Psoas muscle (tissue), 8 donors: Measurements from ENCODE around the gene PDCD1. TPM values are rescaled to one million over a fixed set of nuclear protein-coding genes. Genes with fewer than 3 reads are reported as not detected.
A peak's percentile ranks its signal among the peaks of the same experiment; 100 is the strongest.
"Not testable (repeated sequence)": the region's sequence is repeated elsewhere in the genome, so short reads cannot be mapped to it uniquely, and the experiment has no call there.

Experiments
- ATAC-seq, 4 donors: fragments of 200-7000 bp; cut with Tn5 transposase; one replicate each; pipeline ENCODE4 v1.9.1; 2020; ENCODE audit warnings: moderate library complexity in 3 of 4, mild to moderate bottlenecking in 2 of 4
- DNase-seq, 2 donors: peaks; one replicate each; pipeline ENCODE4 v3.0.0-alpha.2; 2020
- H3K27ac ChIP-seq: fragments of 200-600 bp; one replicate; pipeline ENCODE4 v1.8.0; 2022
- H3K27me3 ChIP-seq, 3 donors: fragments of 200-600 bp in 1 of 3; one replicate each; pipeline versions ENCODE4 v1.6.1 to v1.8.0; 2013 to 2022; ENCODE audit warnings: low read length in 2 of 3, mild to moderate bottlenecking in 2 of 3, moderate library complexity in 1 of 3; ENCODE audit not compliant: insufficient read depth in 3 of 3
- H3K36me3 ChIP-seq, 2 donors: fragments of 200-600 bp in 1 of 2; one replicate each; pipeline versions ENCODE4 v1.6.1 to v1.8.0; 2013 to 2022; ENCODE audit warnings: low read depth in 1 of 2, mild to moderate bottlenecking in 1 of 2, moderate library complexity in 1 of 2; ENCODE audit not compliant: insufficient read depth in 1 of 2
- H3K4me1 ChIP-seq: fragments of 200-600 bp; one replicate; pipeline ENCODE4 v1.8.0; 2022
- H3K4me3 ChIP-seq: fragments of 200-600 bp; one replicate; pipeline ENCODE4 v1.8.0; 2022; ENCODE audit warnings: mild to moderate bottlenecking
- H3K9me3 ChIP-seq: fragments of 200-600 bp; one replicate; pipeline ENCODE4 v1.8.0; 2022
- WGBS, 3 donors: extraction: QIAGEN DNeasy Blood & Tissue Kit; methylation state at CpG; one replicate each; pipeline versions ENCODE4 v1.1.6 to v1.1.7; 2013; 5-methylcytosine and 5-hydroxymethylcytosine counted together
- intact Hi-C, 2 donors: fragments of 100-400 bp; cut with DNase I; formaldehyde crosslinking; loops; one replicate each; pipeline versions ENCODE4 v1.11.0 to v1.14.2; 2022
- polyA plus RNA-seq, 3 donors: library from polyadenylated mRNA; stranded (reverse); fragments of 200-250 nt; gene quantifications; one replicate each; pipeline ENCODE4 v1.2.3, GENCODE V29; 2013
- total RNA-seq, 4 donors: library from RNA; stranded (reverse); fragmentation: NEBNext Ultra II Directional in 2 of 4; extraction: Animal tissue kit (Norgen Biotek cat#: 25700) in 2 of 4; gene quantifications; one replicate each; pipeline versions ENCODE4 v1.2.1 to v1.2.4, GENCODE V29; 2021 to 2023
- TF ChIP-seq, protein P1 (sequence below): fragments of 200-600 bp; IDR thresholded peaks from one replicate; pipeline ENCODE4 v1.8.0; 2022; ENCODE audit warnings: antibody characterized with exemption
- donor health status: healthy with polysubstance abuse.
- donor health status: DM: no; HTN: no; CAD: no; lungs with moderate emphysema.
- donor health status: Bipolar disorder and iron deficiency.
- donor health status: healthy.
- donor health status: DM: yes; HTN: yes; CAD: no.
- donor health status: DM: no; HTN: no; CAD: no.
- donor health status: DM: no; HTN: no; CAD: no.
- donor health status: DM: yes; HTN: yes; CAD: no.

The PDCD1 gene
- total and polyA plus RNA-seq, 7 donors: 0.03 to 0.30 (median 0.06) TPM; not detected in 2

- H3K4me1 ChIP-seq: peaks cover 10% of the 10 kb centered on the region
- H3K4me3 ChIP-seq: no peak overlapping the region
- DNase-seq (peak in 1 of 2 donors; percentile 16), ATAC-seq (no peak)
- H3K36me3 ChIP-seq: no peaks in the 10 kb centered on the region
- intact Hi-C loops: loop anchor here (5.0 kb wide), 2 partner anchors 142 to 212 kb away; no protein-coding TSS in a partner anchor
- 75 to 90% (median 86%) methylated on average over 9 of the region's 9 CpGs for WGBS, 3 donors
- H3K9me3 ChIP-seq: no peaks in the 10 kb centered on the region
- peaks cover 0 to 3% (median 0%) of the 10 kb centered on the region in 3 donors for H3K27me3 ChIP-seq
- TF ChIP-seq, protein P1, sequence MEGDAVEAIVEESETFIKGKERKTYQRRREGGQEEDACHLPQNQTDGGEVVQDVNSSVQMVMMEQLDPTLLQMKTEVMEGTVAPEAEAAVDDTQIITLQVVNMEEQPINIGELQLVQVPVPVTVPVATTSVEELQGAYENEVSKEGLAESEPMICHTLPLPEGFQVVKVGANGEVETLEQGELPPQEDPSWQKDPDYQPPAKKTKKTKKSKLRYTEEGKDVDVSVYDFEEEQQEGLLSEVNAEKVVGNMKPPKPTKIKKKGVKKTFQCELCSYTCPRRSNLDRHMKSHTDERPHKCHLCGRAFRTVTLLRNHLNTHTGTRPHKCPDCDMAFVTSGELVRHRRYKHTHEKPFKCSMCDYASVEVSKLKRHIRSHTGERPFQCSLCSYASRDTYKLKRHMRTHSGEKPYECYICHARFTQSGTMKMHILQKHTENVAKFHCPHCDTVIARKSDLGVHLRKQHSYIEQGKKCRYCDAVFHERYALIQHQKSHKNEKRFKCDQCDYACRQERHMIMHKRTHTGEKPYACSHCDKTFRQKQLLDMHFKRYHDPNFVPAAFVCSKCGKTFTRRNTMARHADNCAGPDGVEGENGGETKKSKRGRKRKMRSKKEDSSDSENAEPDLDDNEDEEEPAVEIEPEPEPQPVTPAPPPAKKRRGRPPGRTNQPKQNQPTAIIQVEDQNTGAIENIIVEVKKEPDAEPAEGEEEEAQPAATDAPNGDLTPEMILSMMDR: no peak
- no peak overlapping the region for H3K27ac ChIP-seq
Measured at GRCh38 chr2:241879326-241879725, 20.6 kb upstream of the PDCD1 start.

DNA sequence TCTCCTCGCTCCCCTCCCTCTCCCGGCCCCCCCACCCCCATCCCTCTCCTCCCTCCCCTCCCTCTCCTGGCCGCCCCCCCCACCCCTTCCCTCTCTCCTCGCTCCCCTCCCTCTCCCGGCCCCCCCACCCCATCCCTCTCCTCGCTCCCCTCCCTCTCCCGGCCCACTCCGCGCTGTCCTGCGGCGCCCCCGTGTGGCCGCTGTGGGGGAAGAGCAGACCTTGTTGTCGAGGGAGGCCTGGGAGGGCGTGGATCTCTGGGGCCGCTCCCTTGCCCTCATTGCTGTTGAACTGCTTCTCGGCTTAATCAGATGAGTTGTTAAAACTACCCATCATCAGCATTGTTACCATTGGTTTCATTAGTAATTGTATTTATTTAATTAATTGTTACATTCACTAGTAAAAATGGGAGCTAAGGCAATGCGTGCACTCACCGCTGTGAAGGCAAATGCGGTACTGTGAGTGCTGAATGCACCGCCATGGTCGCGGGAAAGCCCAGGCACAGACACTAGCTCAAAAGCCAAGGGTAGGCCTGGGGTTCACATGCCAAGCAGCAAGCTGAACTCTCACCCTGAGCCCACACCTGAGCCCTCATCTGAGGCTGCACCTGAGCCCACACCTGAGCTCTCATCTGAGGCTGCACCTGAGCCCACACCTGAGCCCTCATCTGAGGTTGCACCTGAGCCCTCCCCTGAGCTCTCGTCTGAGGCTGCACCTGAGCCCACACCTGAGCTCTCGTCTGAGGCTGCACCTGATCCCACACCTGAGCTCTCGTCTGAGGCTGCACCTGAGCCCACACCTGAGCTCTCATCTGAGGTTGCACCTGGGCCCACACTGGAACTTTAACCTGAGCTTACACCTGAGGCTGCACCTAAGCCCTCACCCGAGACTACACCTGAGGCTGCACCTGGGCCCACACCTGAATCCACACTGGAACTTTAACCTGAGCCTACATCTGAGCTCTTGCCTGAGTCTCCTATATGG, 19.6 kb upstream of the PDCD1 start:
- no peaks in the 10 kb centered on the region for H3K9me3 ChIP-seq
- peaks cover 0 to 2% (median 0%) of the 10 kb centered on the region in 3 donors for H3K27me3 ChIP-seq
- intact Hi-C loops: loop anchor here (5.0 kb wide), 2 partner anchors 141 to 211 kb away; no protein-coding TSS in a partner anchor
- H3K36me3 ChIP-seq: no peaks in the 10 kb centered on the region
- peaks cover 10% of the 10 kb centered on the region for H3K4me1 ChIP-seq
- DNase-seq: peak; percentile 79 to 85
- ATAC-seq: peak in 3 of 4 donors; percentile 45 to 50 (median 48)
- no peak overlapping the region for H3K4me3 ChIP-seq
- H3K27ac ChIP-seq: no peak overlapping the region
- 22 to 34% (median 23%) methylated on average over 23 to 27 of the region's 27 CpGs for WGBS, 3 donors
- TF ChIP-seq, protein P1: peak; percentile 59

GRCh38 chr2:241877197-241877685, 18.5 kb upstream of the PDCD1 start:
- Histone ChIP-seq H3K4me3 (no peak overlapping the region), H3K27ac (no peak overlapping the region), H3K4me1 (peaks cover 6% of the 10 kb centered on the region), H3K9me3 (no peaks in the 10 kb centered on the region), H3K36me3 (no peaks in the 10 kb centered on the region), H3K27me3 (peaks cover 0 to 2% (median 0%) of the 10 kb centered on the region in 3 donors)
- ATAC-seq: no peak
- 70 to 73% (median 71%) methylated on average over 9 to 16 of the region's 16 CpGs for WGBS, 3 donors
- intact Hi-C loops: loop anchor here (5.0 kb wide), 2 partner anchors 140 to 210 kb away; no protein-coding TSS in a partner anchor
- peak in 1 of 2 donors; percentile 14 for DNase-seq
- TF ChIP-seq, protein P1: no peak

DNA sequence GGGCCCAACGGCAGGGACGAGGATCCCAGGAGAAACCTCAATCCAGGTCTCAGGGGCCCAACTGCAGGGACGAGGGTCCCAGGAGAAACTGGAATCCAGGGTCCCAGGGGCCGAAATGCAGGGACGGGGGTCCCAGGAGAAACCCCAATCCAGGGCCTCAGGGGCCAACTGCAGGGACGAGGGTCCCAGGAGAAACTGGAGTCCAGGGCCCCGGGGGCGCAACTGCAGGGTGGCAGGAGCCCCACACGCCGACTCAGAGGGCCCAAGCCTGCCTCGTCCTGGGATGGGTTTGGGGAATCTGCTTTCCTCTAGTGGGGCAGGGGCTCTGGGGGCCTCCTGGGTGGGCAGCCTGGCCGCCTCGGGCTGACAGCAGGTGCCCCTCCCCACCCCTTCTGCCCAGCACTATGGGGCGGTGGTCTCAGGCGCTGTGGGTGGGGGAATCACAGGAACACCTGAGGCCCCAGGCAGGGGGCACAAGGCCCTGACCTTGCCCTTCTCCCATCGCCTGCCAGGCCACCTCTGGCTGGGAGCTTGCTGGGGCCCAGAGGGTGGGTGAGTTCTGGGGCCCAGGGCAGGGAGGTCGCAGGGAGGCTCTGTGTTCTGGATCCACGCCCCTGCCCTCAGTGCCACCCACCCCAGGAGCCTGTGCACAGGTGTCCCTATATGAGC, 18.0 kb upstream of the PDCD1 start:
- intact Hi-C loops: loop anchor here (5.0 kb wide), 2 partner anchors 139 to 209 kb away; no protein-coding TSS in a partner anchor
- TF ChIP-seq, protein P1: no peak
- peaks cover 0 to 2% (median 0%) of the 10 kb centered on the region in 3 donors for H3K27me3 ChIP-seq
- no peak overlapping the region for H3K27ac ChIP-seq
- WGBS, 3 donors: 84 to 90% (median 84%) methylated on average over 18 of the region's 18 CpGs
- no peaks in the 10 kb centered on the region for H3K9me3 ChIP-seq
- no peaks in the 10 kb centered on the region for H3K4me1 ChIP-seq
- H3K36me3 ChIP-seq: no peaks in the 10 kb centered on the region
- DNase-seq (peak in 1 of 2 donors; percentile 10), ATAC-seq (no peak)
- no peak overlapping the region for H3K4me3 ChIP-seq

GRCh38 chr2:241875754-241876527, 17.2 kb upstream of the PDCD1 start:
- H3K27ac ChIP-seq, H3K4me3 ChIP-seq, H3K9me3 ChIP-seq, ATAC-seq, H3K4me1 ChIP-seq, H3K36me3 ChIP-seq, H3K27me3 ChIP-seq: not testable (repeated sequence)
- DNase-seq: peak in 1 of 2 donors; percentile 51
- WGBS, 3 donors: 50 to 87% (median 54%) methylated on average over 12 to 22 of the region's 22 CpGs
- intact Hi-C loops: loop anchor here (5.0 kb wide), 2 partner anchors 139 to 209 kb away; no protein-coding TSS in a partner anchor
